ENCODE measurements around the gene ETF1.

Gene ETF1

GRCh38 chr5:138542956-138543729 is at the start of gene ETF1:
ETF1 (minus strand) TSS chr5:138543236; CDS start chr5:138542918, 318 bp downstream.
- in situ Hi-C loops (cut with MboI; ENCODE audit: low sequenced_read_pairs): no loop called here

GRCh38 chr5:138588013-138588788 is 45.2 kb upstream of the ETF1 start:
- in situ Hi-C loops (cut with MboI; ENCODE audit: low sequenced_read_pairs): no loop called here

- in situ Hi-C loops (cut with MboI; ENCODE audit: low sequenced_read_pairs): no loop called here
Measured at GRCh38 chr5:138585157-138585556, 42.1 kb upstream of the ETF1 start.

- in situ Hi-C loops (cut with MboI; ENCODE audit: low sequenced_read_pairs): no loop called here
Measured at GRCh38 chr5:138583984-138584637, 41.1 kb upstream of the ETF1 start.

GRCh38 chr5:138582959-138583358 is 39.9 kb upstream of the ETF1 start:
- in situ Hi-C loops (cut with MboI; ENCODE audit: low sequenced_read_pairs): no loop called here

- in situ Hi-C loops (cut with MboI; ENCODE audit: low sequenced_read_pairs): no loop called here
Measured at GRCh38 chr5:138580777-138581176, 37.7 kb upstream of the ETF1 start.

GRCh38 chr5:138580001-138580400 is 37.0 kb upstream of the ETF1 start:
- in situ Hi-C loops (cut with MboI; ENCODE audit: low sequenced_read_pairs): no loop called here

GRCh38 chr5:138579517-138579863 is 36.5 kb upstream of the ETF1 start:
- in situ Hi-C loops (cut with MboI; ENCODE audit: low sequenced_read_pairs): no loop called here

- in situ Hi-C loops (cut with MboI; ENCODE audit: low sequenced_read_pairs): no loop called here
Measured at GRCh38 chr5:138577452-138577851, 34.4 kb upstream of the ETF1 start.

- in situ Hi-C loops (cut with MboI; ENCODE audit: low sequenced_read_pairs): no loop called here
Measured at GRCh38 chr5:138575194-138576015, 32.4 kb upstream of the ETF1 start, which contains the start of gene HSPA9. HSPA9 (minus strand) TSS chr5:138575401; CDS start chr5:138575318, 83 bp downstream.

- in situ Hi-C loops (cut with MboI; ENCODE audit: low sequenced_read_pairs): no loop called here
Measured at GRCh38 chr5:138574744-138575193, 31.7 kb upstream of the ETF1 start.

GRCh38 chr5:138573949-138574670 is 31.1 kb upstream of the ETF1 start:
- in situ Hi-C loops (cut with MboI; ENCODE audit: low sequenced_read_pairs): no loop called here

GRCh38 chr5:138573223-138573622 is 30.2 kb upstream of the ETF1 start:
- in situ Hi-C loops (cut with MboI; ENCODE audit: low sequenced_read_pairs): no loop called here

GRCh38 chr5:138570871-138571270 is 27.8 kb upstream of the ETF1 start:
- in situ Hi-C loops (cut with MboI; ENCODE audit: low sequenced_read_pairs): no loop called here

GRCh38 chr5:138569782-138570181 is 26.7 kb upstream of the ETF1 start:
- in situ Hi-C loops (cut with MboI; ENCODE audit: low sequenced_read_pairs): no loop called here

- in situ Hi-C loops (cut with MboI; ENCODE audit: low sequenced_read_pairs): no loop called here
Measured at GRCh38 chr5:138568061-138568824, 25.2 kb upstream of the ETF1 start.

- in situ Hi-C loops (cut with MboI; ENCODE audit: low sequenced_read_pairs): no loop called here
Measured at GRCh38 chr5:138566792-138567191, 23.8 kb upstream of the ETF1 start.

- in situ Hi-C loops (cut with MboI; ENCODE audit: low sequenced_read_pairs): no loop called here
Measured at GRCh38 chr5:138565100-138565821, 22.2 kb upstream of the ETF1 start.

GRCh38 chr5:138564242-138564641 is 21.2 kb upstream of the ETF1 start:
- in situ Hi-C loops (cut with MboI; ENCODE audit: low sequenced_read_pairs): no loop called here
